Amygdala (tissue), 56 donors: Measurements from ENCODE around the gene DRAP1.
"Not testable (repeated sequence)": the region's sequence is repeated elsewhere in the genome, so short reads cannot be mapped to it uniquely, and the experiment has no call there.

Experiments
- DNase-seq, 56 donors: peaks; one replicate each; lab custom pipeline; 2025; lab: John Stamatoyannopoulos, UW

The DRAP1 gene

GRCh38 chr11:65922565-65922964 is 3.3 kb downstream of the DRAP1 start:
- no peak for DNase-seq

- no peak for DNase-seq
These were observed 6.2 kb downstream of the DRAP1 start for GRCh38 chr11:65925397-65925796.

- DNase-seq = peak in 3 of 56 donors; percentile 4 to 39 (median 10)
These were observed 8.7 kb downstream of the DRAP1 start for GRCh38 chr11:65927904-65928397.

- DNase-seq = no peak
These were observed 9.4 kb downstream of the DRAP1 start for GRCh38 chr11:65928667-65929066.

GRCh38 chr11:65931773-65932557 is 12.7 kb downstream of the DRAP1 start:
- no peak for DNase-seq

GRCh38 chr11:65932558-65932919 is 13.3 kb downstream of the DRAP1 start:
- no peak for DNase-seq

GRCh38 chr11:65934014-65934413 is 14.8 kb downstream of the DRAP1 start:
- DNase-seq = no peak

- DNase-seq = no peak
These were observed 18.5 kb downstream of the DRAP1 start for GRCh38 chr11:65937766-65938165.

- no peak for DNase-seq
These were observed 22.6 kb downstream of the DRAP1 start for GRCh38 chr11:65941720-65942310.

GRCh38 chr11:65942531-65942930 is 23.3 kb downstream of the DRAP1 start:
- no peak for DNase-seq

GRCh38 chr11:65944191-65944590 is 25.0 kb downstream of the DRAP1 start:
- no peak for DNase-seq

GRCh38 chr11:65944767-65945166 is 25.5 kb downstream of the DRAP1 start:
- no peak for DNase-seq

- no peak for DNase-seq
These were observed 26.2 kb downstream of the DRAP1 start, which contains the start of gene TSGA10IP for GRCh38 chr11:65945430-65945911. TSGA10IP (plus strand) TSS chr11:65945480; CDS start chr11:65945676, 196 bp downstream.

- DNase-seq = no peak
These were observed 26.8 kb downstream of the DRAP1 start for GRCh38 chr11:65945941-65946558.

GRCh38 chr11:65946655-65947054 is 27.4 kb downstream of the DRAP1 start:
- DNase-seq = no peak

GRCh38 chr11:65947133-65947532 is 27.9 kb downstream of the DRAP1 start:
- DNase-seq = no peak

- DNase-seq = no peak
These were observed 28.4 kb downstream of the DRAP1 start for GRCh38 chr11:65947603-65948125.

GRCh38 chr11:65950711-65951110 is 31.5 kb downstream of the DRAP1 start:
- not testable (repeated sequence) for DNase-seq

- not testable (repeated sequence) for DNase-seq
These were observed 32.4 kb downstream of the DRAP1 start for GRCh38 chr11:65951641-65952040.

- DNase-seq = no peak
These were observed 32.9 kb downstream of the DRAP1 start for GRCh38 chr11:65952052-65952521.

GRCh38 chr11:65953471-65953870 is 34.2 kb downstream of the DRAP1 start:
- no peak for DNase-seq
